ENCODE data around the gene CCL23. TPM values are rescaled to one million over a fixed set of nuclear protein-coding genes. Genes with fewer than 3 reads are reported as not detected.

CCL23 gene
- total RNA-seq, 1 experiment from 2014 or later = not detected

DNA sequence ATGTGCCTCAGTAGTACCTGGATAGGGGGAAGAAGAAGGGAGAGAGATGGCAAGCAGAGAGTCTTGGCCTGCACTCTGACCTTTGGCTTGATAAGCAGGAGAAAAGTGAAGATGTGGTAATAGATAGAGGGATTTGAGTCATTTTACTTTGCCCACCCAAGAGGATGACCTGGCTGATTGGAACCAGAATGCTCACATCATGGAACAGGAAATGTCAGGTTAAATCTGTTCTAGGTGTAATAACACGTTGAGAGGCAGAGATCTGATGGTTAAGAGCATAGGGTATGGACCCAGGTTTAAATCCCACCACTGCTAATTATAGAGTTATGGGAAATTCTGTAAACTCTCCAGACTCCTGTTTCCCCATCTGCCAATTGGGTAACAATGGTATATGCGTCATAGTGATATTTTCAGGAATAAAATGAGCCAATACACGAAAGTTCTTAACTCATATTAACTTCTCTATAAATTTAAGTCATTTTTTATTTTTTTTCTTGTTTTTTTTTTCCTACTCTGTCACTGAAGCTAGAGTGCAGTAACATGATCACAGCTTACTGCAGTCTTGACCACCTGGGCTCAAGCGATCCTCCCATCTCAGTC lies 38.2 kb upstream of the CCL23 start:
- Histone ChIP-seq H3K36me3 (ENCODE audit: insufficient read depth, low read length, poor library complexity, severe bottlenecking) (no peaks in the 10 kb centered on the region), H3K4me3 (ENCODE audit: low read depth, low read length, poor library complexity, severe bottlenecking) (no peak overlapping the region), H3K27me3 (replicated peaks; ENCODE audit: insufficient read depth, low read depth, low read length, poor library complexity) (no peaks in the 10 kb centered on the region), H3K9me3 (ENCODE audit: low read depth, low read length, poor library complexity, severe bottlenecking) (no peaks in the 10 kb centered on the region), H3K27ac (ENCODE audit: low read depth, low read length, poor library complexity, severe bottlenecking) (no peak overlapping the region), H3K4me1 (ENCODE audit: insufficient read depth, low read length, poor library complexity, severe bottlenecking) (no peaks in the 10 kb centered on the region)
- POLR2A ChIA-PET (ENCODE audit: low non-redundant PET) = no interaction called here
- no peak for DNase-seq (ENCODE audit: low spot score)
- BruUV-seq (replicated peaks) = no TSS peak
- CTCF ChIA-PET = no interaction called here
- TF ChIP-seq, protein P1, sequence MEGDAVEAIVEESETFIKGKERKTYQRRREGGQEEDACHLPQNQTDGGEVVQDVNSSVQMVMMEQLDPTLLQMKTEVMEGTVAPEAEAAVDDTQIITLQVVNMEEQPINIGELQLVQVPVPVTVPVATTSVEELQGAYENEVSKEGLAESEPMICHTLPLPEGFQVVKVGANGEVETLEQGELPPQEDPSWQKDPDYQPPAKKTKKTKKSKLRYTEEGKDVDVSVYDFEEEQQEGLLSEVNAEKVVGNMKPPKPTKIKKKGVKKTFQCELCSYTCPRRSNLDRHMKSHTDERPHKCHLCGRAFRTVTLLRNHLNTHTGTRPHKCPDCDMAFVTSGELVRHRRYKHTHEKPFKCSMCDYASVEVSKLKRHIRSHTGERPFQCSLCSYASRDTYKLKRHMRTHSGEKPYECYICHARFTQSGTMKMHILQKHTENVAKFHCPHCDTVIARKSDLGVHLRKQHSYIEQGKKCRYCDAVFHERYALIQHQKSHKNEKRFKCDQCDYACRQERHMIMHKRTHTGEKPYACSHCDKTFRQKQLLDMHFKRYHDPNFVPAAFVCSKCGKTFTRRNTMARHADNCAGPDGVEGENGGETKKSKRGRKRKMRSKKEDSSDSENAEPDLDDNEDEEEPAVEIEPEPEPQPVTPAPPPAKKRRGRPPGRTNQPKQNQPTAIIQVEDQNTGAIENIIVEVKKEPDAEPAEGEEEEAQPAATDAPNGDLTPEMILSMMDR (conservative IDR thresholded peaks at IDR 0.05; ENCODE audit: low read depth, low read length) = no peak
- no peak for TF ChIP-seq EZH2 (IDR thresholded peaks at IDR 0.05; ENCODE audit: borderline replicate concordance, low read depth, low read length, poor library complexity, severe bottlenecking)
- intact Hi-C loops (cut with micrococcal nuclease; ENCODE audit: unreplicated experiment) = no loop called here

DNA sequence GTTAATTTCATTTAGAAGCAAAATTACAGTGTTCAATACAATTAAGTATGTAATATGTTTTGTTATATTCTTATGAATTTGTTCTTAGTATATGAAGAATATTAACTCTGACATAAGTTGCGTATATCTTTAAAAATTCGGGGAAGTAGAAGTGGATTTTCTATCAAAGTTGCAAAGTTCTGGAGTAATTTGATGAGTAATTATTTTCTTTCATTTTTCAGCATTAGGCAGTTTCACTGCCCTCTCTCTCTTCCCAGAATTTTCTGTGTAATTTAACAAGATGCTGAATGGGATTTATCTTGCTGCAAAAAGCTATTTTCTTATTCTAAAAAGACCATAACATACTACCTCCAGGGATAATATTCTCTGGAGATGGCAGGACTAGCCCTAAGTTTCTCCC lies 37.4 kb upstream of the CCL23 start:
- H3K4me1 ChIP-seq (ENCODE audit: insufficient read depth, low read length, poor library complexity, severe bottlenecking) = no peaks in the 10 kb centered on the region
- TF ChIP-seq EZH2 (IDR thresholded peaks at IDR 0.05; ENCODE audit: borderline replicate concordance, low read depth, low read length, poor library complexity, severe bottlenecking) = no peak
- TF ChIP-seq, protein P1 (conservative IDR thresholded peaks at IDR 0.05; ENCODE audit: low read depth, low read length) = no peak
- H3K36me3 ChIP-seq (ENCODE audit: insufficient read depth, low read length, poor library complexity, severe bottlenecking) = no peaks in the 10 kb centered on the region
- H3K9me3 ChIP-seq (ENCODE audit: low read depth, low read length, poor library complexity, severe bottlenecking) = no peaks in the 10 kb centered on the region
- ChIA-PET CTCF (no interaction called here), POLR2A (ENCODE audit: low non-redundant PET) (no interaction called here)
- no TSS peak for BruUV-seq (replicated peaks)
- H3K27me3 ChIP-seq (replicated peaks; ENCODE audit: insufficient read depth, low read depth, low read length, poor library complexity) = no peaks in the 10 kb centered on the region
- intact Hi-C loops (cut with micrococcal nuclease; ENCODE audit: unreplicated experiment) = no loop called here
- no peak overlapping the region for H3K27ac ChIP-seq (ENCODE audit: low read depth, low read length, poor library complexity, severe bottlenecking)
- no peak for DNase-seq (ENCODE audit: low spot score)
- no peak overlapping the region for H3K4me3 ChIP-seq (ENCODE audit: low read depth, low read length, poor library complexity, severe bottlenecking)

DNA sequence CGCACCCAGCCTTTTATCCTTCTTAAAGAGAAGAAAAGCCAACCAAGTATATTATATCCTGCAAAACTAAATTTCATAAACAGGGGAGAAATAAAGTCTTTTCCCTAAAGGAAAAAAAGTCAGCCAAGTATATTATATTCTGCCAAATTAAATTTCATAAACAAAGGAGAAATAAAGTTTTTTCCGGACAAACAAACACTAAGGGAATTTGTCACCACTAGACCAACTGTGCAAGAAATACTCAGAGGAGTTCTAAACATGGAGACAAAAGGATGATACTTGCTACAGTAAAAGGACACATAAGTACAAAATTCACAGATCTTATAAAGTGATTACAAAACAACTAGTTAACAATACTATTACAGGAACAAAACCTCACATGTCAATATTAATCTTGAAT lies 31.9 kb upstream of the CCL23 start:
- TF ChIP-seq, protein P1 (conservative IDR thresholded peaks at IDR 0.05; ENCODE audit: low read depth, low read length) = no peak
- ChIA-PET POLR2A (ENCODE audit: low non-redundant PET) (no interaction called here), CTCF (no interaction called here)
- Histone ChIP-seq H3K36me3 (ENCODE audit: insufficient read depth, low read length, poor library complexity, severe bottlenecking) (no peaks in the 10 kb centered on the region), H3K4me3 (ENCODE audit: low read depth, low read length, poor library complexity, severe bottlenecking) (no peak overlapping the region), H3K9me3 (ENCODE audit: low read depth, low read length, poor library complexity, severe bottlenecking) (no peaks in the 10 kb centered on the region), H3K27ac (ENCODE audit: low read depth, low read length, poor library complexity, severe bottlenecking) (no peak overlapping the region), H3K4me1 (ENCODE audit: insufficient read depth, low read length, poor library complexity, severe bottlenecking) (no peaks in the 10 kb centered on the region), H3K27me3 (replicated peaks; ENCODE audit: insufficient read depth, low read depth, low read length, poor library complexity) (no peaks in the 10 kb centered on the region)
- no peak for DNase-seq (ENCODE audit: low spot score)
- no TSS peak for BruUV-seq (replicated peaks)
- intact Hi-C loops (cut with micrococcal nuclease; ENCODE audit: unreplicated experiment) = no loop called here

All from A673 (cell line).